KMS-11 (cell line): ENCODE data around the gene UPK1A.
"Not testable (repeated sequence)": the region's sequence is repeated elsewhere in the genome, so short reads cannot be mapped to it uniquely, and the experiment has no call there.

Experiments
- H2AFZ ChIP-seq: fragments of 200-600 bp; sonication (generic); 2 replicates; pipeline ENCODE4 v1.6.1; 2016; ENCODE audit warnings: antibody characterized with exemption, mixed run types, low read depth
- H3K27ac ChIP-seq: fragments of 200-600 bp; sonication (generic); 2 replicates; pipeline ENCODE4 v1.6.1; 2016; ENCODE audit warnings: mild to moderate bottlenecking, mixed run types
- H3K27me3 ChIP-seq: fragments of 200-600 bp; sonication (generic); 2 replicates; pipeline ENCODE4 v1.6.1; 2017; ENCODE audit warnings: mild to moderate bottlenecking, low read depth, mixed run types, moderate library complexity; ENCODE audit not compliant: insufficient read depth
- H3K36me3 ChIP-seq: fragments of 200-600 bp; sonication (generic); 2 replicates; pipeline ENCODE4 v1.6.1; 2017; ENCODE audit warnings: mild to moderate bottlenecking, mixed run types; ENCODE audit not compliant: insufficient read depth
- H3K4me1 ChIP-seq: fragments of 200-600 bp; sonication (generic); 2 replicates; pipeline ENCODE4 v1.6.1; 2016; ENCODE audit warnings: mild to moderate bottlenecking, low read depth, mixed run types; ENCODE audit not compliant: poor library complexity, severe bottlenecking
- H3K4me2 ChIP-seq: fragments of 200-600 bp; sonication (generic); 2 replicates; pipeline ENCODE4 v1.7.0; 2016; ENCODE audit warnings: mild to moderate bottlenecking, mixed run types
- H3K4me3 ChIP-seq: fragments of 200-600 bp; sonication (generic); IDR thresholded peaks from 2 replicates; pipeline ENCODE4 v1.6.1; 2017; ENCODE audit warnings: low read depth, low read length, mixed read lengths; ENCODE audit not compliant: insufficient read depth
- H3K79me2 ChIP-seq: fragments of 200-600 bp; sonication (generic); 2 replicates; pipeline ENCODE4 v1.6.1; 2016; ENCODE audit warnings: low read depth, mixed run types; ENCODE audit not compliant: insufficient read depth
- H3K9ac ChIP-seq: fragments of 200-600 bp; sonication (generic); 2 replicates; pipeline ENCODE4 v1.6.1; 2016; ENCODE audit warnings: mild to moderate bottlenecking, mixed run types
- H4K20me1 ChIP-seq: fragments of 200-600 bp; sonication (generic); 2 replicates; pipeline ENCODE4 v1.6.1; 2016; ENCODE audit warnings: mild to moderate bottlenecking, mixed run types; ENCODE audit not compliant: insufficient read depth
- TF ChIP-seq, protein P1 (sequence below): fragments of 200-600 bp; sonication (generic); conservative IDR thresholded peaks from 2 replicates; pipeline ENCODE4 v1.6.1; 2017; ENCODE audit warnings: low read depth, mild to moderate bottlenecking, antibody characterized with exemption, low read length, moderate library complexity, mixed read lengths

UPK1A gene

GRCh38 chr19:35721374-35721773 lies 55.1 kb downstream of the UPK1A start:
- H3K27ac ChIP-seq, result no peak overlapping the region
- H3K9ac ChIP-seq, result no peak overlapping the region
- H3K4me3 ChIP-seq, result no peak overlapping the region
- H3K36me3 ChIP-seq, result no peaks in the 10 kb centered on the region; the same call in 1 of the 2 replicates
- H3K4me1 ChIP-seq, result peaks cover 10% of the 10 kb centered on the region
- H3K27me3 ChIP-seq, result no peaks in the 10 kb centered on the region
- no peaks in the 10 kb centered on the region for H4K20me1 ChIP-seq
- no peak overlapping the region for H3K4me2 ChIP-seq
- no peak overlapping the region for H2AFZ ChIP-seq
- H3K79me2 ChIP-seq, result peaks cover 23% of the 10 kb centered on the region
- TF ChIP-seq, protein P1, sequence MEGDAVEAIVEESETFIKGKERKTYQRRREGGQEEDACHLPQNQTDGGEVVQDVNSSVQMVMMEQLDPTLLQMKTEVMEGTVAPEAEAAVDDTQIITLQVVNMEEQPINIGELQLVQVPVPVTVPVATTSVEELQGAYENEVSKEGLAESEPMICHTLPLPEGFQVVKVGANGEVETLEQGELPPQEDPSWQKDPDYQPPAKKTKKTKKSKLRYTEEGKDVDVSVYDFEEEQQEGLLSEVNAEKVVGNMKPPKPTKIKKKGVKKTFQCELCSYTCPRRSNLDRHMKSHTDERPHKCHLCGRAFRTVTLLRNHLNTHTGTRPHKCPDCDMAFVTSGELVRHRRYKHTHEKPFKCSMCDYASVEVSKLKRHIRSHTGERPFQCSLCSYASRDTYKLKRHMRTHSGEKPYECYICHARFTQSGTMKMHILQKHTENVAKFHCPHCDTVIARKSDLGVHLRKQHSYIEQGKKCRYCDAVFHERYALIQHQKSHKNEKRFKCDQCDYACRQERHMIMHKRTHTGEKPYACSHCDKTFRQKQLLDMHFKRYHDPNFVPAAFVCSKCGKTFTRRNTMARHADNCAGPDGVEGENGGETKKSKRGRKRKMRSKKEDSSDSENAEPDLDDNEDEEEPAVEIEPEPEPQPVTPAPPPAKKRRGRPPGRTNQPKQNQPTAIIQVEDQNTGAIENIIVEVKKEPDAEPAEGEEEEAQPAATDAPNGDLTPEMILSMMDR, result no peak

GRCh38 chr19:35722461-35722860 lies 56.1 kb downstream of the UPK1A start:
- H3K9ac ChIP-seq, result no peak overlapping the region
- H3K36me3 ChIP-seq, result no peaks in the 10 kb centered on the region; the same call in 1 of the 2 replicates
- TF ChIP-seq, protein P1, result no peak
- no peaks in the 10 kb centered on the region for H3K27me3 ChIP-seq
- H3K4me2 ChIP-seq, result no peak overlapping the region
- H3K27ac ChIP-seq, result no peak overlapping the region
- peaks cover 24% of the 10 kb centered on the region for H3K79me2 ChIP-seq
- no peaks in the 10 kb centered on the region for H4K20me1 ChIP-seq
- H2AFZ ChIP-seq, result no peak overlapping the region
- H3K4me1 ChIP-seq, result peaks cover 10% of the 10 kb centered on the region
- H3K4me3 ChIP-seq, result no peak overlapping the region

GRCh38 chr19:35722897-35723296 lies 56.6 kb downstream of the UPK1A start:
- Histone ChIP-seq H4K20me1 (no peaks in the 10 kb centered on the region), H3K79me2 (peaks cover 24% of the 10 kb centered on the region), H3K27ac (no peak overlapping the region), H3K4me1 (peaks cover 10% of the 10 kb centered on the region), H3K4me2 (no peak overlapping the region), H3K4me3 (no peak overlapping the region), H2AFZ (no peak overlapping the region), H3K27me3 (no peaks in the 10 kb centered on the region), H3K9ac (no peak overlapping the region), H3K36me3 (no peaks in the 10 kb centered on the region; the same call in 1 of the 2 replicates)
- TF ChIP-seq, protein P1, result no peak

DNA sequence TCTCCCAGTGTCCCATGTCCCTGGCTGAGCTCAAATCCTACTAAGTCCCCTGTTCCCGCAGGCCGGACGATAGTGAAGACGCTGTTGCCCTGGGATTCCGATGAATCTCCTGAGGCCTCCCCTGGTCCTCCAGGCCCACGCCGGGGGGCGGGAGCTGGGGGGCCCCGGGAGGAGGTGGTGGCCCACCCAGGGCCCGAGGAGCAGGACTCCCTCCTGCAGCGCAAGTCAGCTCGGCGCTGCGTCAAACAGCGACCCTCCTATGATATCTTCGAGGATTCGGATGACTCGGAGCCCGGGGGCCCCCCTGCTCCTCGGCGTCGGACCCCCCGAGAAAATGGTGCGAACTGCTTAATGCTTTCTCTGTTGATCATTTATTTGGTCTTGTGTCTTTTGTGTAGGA lies 57.4 kb downstream of the UPK1A start:
- H3K4me2 ChIP-seq, result no peak overlapping the region
- no peaks in the 10 kb centered on the region for H4K20me1 ChIP-seq
- H3K36me3 ChIP-seq, result no peaks in the 10 kb centered on the region; the same call in 1 of the 2 replicates
- H3K79me2 ChIP-seq, result peaks cover 18% of the 10 kb centered on the region
- no peak overlapping the region for H2AFZ ChIP-seq
- no peak overlapping the region for H3K9ac ChIP-seq
- no peaks in the 10 kb centered on the region for H3K27me3 ChIP-seq
- peaks cover 10% of the 10 kb centered on the region for H3K4me1 ChIP-seq
- no peak overlapping the region for H3K4me3 ChIP-seq
- H3K27ac ChIP-seq, result no peak overlapping the region
- TF ChIP-seq, protein P1, result no peak

DNA sequence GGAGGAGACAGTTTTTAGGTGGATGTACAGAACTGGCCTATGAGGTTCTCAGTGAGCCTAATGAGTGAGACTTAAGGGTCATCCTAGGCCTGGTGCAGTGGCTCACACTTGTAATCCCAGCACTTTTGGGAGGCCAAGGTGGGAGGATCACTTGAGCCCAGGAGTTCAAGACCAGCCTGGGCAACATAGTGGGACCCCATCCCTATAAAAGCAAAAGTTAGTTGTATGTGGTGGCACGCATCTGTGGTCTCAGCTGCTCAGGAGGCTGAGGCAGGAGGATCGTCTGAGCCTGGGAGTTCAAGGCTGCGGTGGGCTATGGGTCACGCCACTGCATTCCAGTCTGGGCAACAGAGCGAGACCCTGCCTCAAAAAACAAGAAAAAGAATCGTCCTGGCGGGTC lies 57.8 kb downstream of the UPK1A start:
- H3K4me2 ChIP-seq, H3K4me3 ChIP-seq, H2AFZ ChIP-seq, H3K9ac ChIP-seq, H3K27ac ChIP-seq, H3K4me1 ChIP-seq, H3K27me3 ChIP-seq, H4K20me1 ChIP-seq, H3K36me3 ChIP-seq: not testable (repeated sequence)
- peaks cover 14% of the 10 kb centered on the region for H3K79me2 ChIP-seq
